GM12878 (cell line): ENCODE results near the gene FAM170B. TPM values are rescaled to one million over a fixed set of nuclear protein-coding genes. Genes with fewer than 3 reads are reported as not detected.

Experiments used
- ATAC-seq: fragments of 200-7000 bp; cut with Tn5 transposase; 3 replicates; pipeline ENCODE4 v1.9.1; 2020; ENCODE audit warnings: mild to moderate bottlenecking, moderate library complexity
- BruUV-seq: library from RNA; stranded (reverse); fragments of 400-500 nt; replicated peaks from 2 replicates; lab custom pipeline; 2021; lab: Mats Ljungman, UMichigan
- CTCF ChIA-PET: fragments of 300-600 bp; sonication (Branson Sonifier 250); formaldehyde crosslinking; extraction: SDS; loops from one replicate; lab custom pipeline; 2021; ENCODE audit warnings: inconsistent platforms; lab: Yijun Ruan, JAX
- POLR2A ChIA-PET: fragments of 350-600 bp; formaldehyde crosslinking; extraction: SDS; loops from one replicate; lab custom pipeline; 2021; ENCODE audit warnings: inconsistent platforms; lab: Charles Lee
- RAD21 ChIA-PET: fragments of 300-600 bp; sonication (Branson Sonifier 250); formaldehyde crosslinking; loops from one replicate; lab custom pipeline; 2023; ENCODE audit warnings: antibody characterized with exemption; ENCODE audit not compliant: unreplicated experiment; lab: Charles Lee
- SMC1A ChIA-PET: fragments of 300-600 bp; sonication (Branson Sonifier 250); formaldehyde crosslinking; loops from one replicate; lab custom pipeline; 2023; ENCODE audit not compliant: unreplicated experiment, uncharacterized antibody; lab: Charles Lee
- DNase-seq: peaks from one replicate; pipeline ENCODE4 v3.0.0-alpha.2; 2011; ENCODE audit warnings: low read depth, low spot score
- FAIRE-seq: peaks from 3 replicates; lab custom pipeline; 2011; peaks lifted over from hg19 to GRCh38; lab: Jason Lieb, UNC
- H2AFZ ChIP-seq: 2 replicates; pipeline ENCODE4 v1.6.0; 2011; ENCODE audit warnings: low read depth, low read length, control low read depth; ENCODE audit not compliant: control insufficient read depth
- H3K27ac ChIP-seq: 2 replicates; pipeline ENCODE4 v1.5.1; 2011; ENCODE audit warnings: control low read depth; ENCODE audit not compliant: control insufficient read depth, insufficient read depth
- H3K27me3 ChIP-seq, 2 experiments: replicated peaks in 1 of 2; 2 replicates each; pipeline versions ENCODE4 v1.6.0 to v1.6.1; 2011; ENCODE audit warnings: low read length in 1 of 2; ENCODE audit not compliant: control insufficient read depth in 2 of 2, insufficient read depth in 2 of 2
- H3K36me3 ChIP-seq, 2 experiments: 2 replicates each; pipeline ENCODE4 v1.5.1; 2011; ENCODE audit warnings: low read length in 1 of 2; ENCODE audit not compliant: control insufficient read depth in 2 of 2, insufficient read depth in 2 of 2
- H3K4me1 ChIP-seq: 2 replicates; pipeline ENCODE4 v1.6.1; 2011; ENCODE audit warnings: mild to moderate bottlenecking, low read length, moderate library complexity, mixed read lengths; ENCODE audit not compliant: control insufficient read depth, insufficient read depth
- H3K4me2 ChIP-seq: 2 replicates; pipeline ENCODE4 v1.6.0; 2011; ENCODE audit warnings: control low read depth; ENCODE audit not compliant: control insufficient read depth, insufficient read depth
- H3K4me3 ChIP-seq: fragments of 200-600 bp; sonication (generic); 2 replicates; pipeline ENCODE4 v1.5.1; 2016
- H3K79me2 ChIP-seq: 2 replicates; pipeline ENCODE4 v1.6.0; 2011; ENCODE audit warnings: low read length; ENCODE audit not compliant: control insufficient read depth, insufficient read depth
- H3K9ac ChIP-seq: 2 replicates; pipeline ENCODE4 v1.8.0; 2011; ENCODE audit warnings: low read length, control low read depth, mixed read lengths; ENCODE audit not compliant: control insufficient read depth, insufficient read depth
- H3K9me3 ChIP-seq: replicated peaks from 3 replicates; pipeline ENCODE4 v1.5.1; 2011; ENCODE audit warnings: mild to moderate bottlenecking, low read length; ENCODE audit not compliant: control insufficient read depth, insufficient read depth
- H4K20me1 ChIP-seq: 2 replicates; pipeline ENCODE4 v1.6.0; 2011; ENCODE audit not compliant: control insufficient read depth, insufficient read depth
- ASH2L ChIP-seq: fragments of 300-600, 200-600 bp; sonication (generic); IDR thresholded peaks from 2 replicates; pipeline ENCODE4 v1.6.1; 2017; ENCODE audit warnings: low read depth, mild to moderate bottlenecking, borderline replicate concordance
- CBX5 ChIP-seq: sonication (generic); IDR thresholded peaks from 2 replicates; pipeline ENCODE4 v1.6.1; 2016; ENCODE audit warnings: low read depth, moderate library complexity, mild to moderate bottlenecking, inconsistent platforms
- KDM1A ChIP-seq: fragments of 200-600 bp; sonication (generic); IDR thresholded peaks from 2 replicates; pipeline ENCODE4 v1.6.1; 2016; ENCODE audit warnings: borderline replicate concordance
- MYB ChIP-seq: fragments of 150-350 bp; IDR thresholded peaks from 2 replicates; pipeline ENCODE4 v1.6.1; 2014; ENCODE audit warnings: mild to moderate bottlenecking, low read depth, low read length, borderline replicate concordance
- PKNOX1 ChIP-seq: fragments of 450-650 bp; IDR thresholded peaks from 2 replicates; pipeline ENCODE4 v1.6.1; 2016; ENCODE audit warnings: mild to moderate bottlenecking
- RCOR1 ChIP-seq: conservative IDR thresholded peaks from 2 replicates; pipeline ENCODE4 v1.6.1; 2012; ENCODE audit warnings: low read depth, low read length, improper control_type of control experiment
- SIX5 ChIP-seq: IDR thresholded peaks from 2 replicates; pipeline ENCODE4 v1.6.1; 2011; ENCODE audit warnings: mild to moderate bottlenecking, low read depth, low read length, moderate library complexity; ENCODE audit not compliant: severe bottlenecking
- SMARCA5 ChIP-seq: fragments of 450-650 bp; IDR thresholded peaks from 2 replicates; pipeline ENCODE4 v1.6.1; 2017; ENCODE audit warnings: mild to moderate bottlenecking
- WRNIP1 ChIP-seq: IDR thresholded peaks from 2 replicates; pipeline ENCODE4 v1.6.1; 2011; ENCODE audit warnings: low read depth, low read length, improper control_type of control experiment, borderline replicate concordance
- ZNF217 ChIP-seq: fragments of 450-650 bp; IDR thresholded peaks from 2 replicates; pipeline ENCODE4 v1.6.1; 2017; ENCODE audit warnings: antibody characterized with exemption, mild to moderate bottlenecking
- ZZZ3 ChIP-seq: IDR thresholded peaks from 2 replicates; pipeline ENCODE4 v1.6.1; 2011; ENCODE audit warnings: low read depth; ENCODE audit not compliant: control insufficient read depth, insufficient read length
- WGBS: methylation state at CpG from one replicate; pipeline ENCODE4 v1.1.6; 2016; ENCODE audit warnings: low lambda C conversion rate; ENCODE audit not compliant: insufficient replicate concordance, insufficient coverage; ENCODE audit errors: missing lambda C conversion rate; 5-methylcytosine and 5-hydroxymethylcytosine counted together
- in situ Hi-C: fragments of 300-500 bp; cut with MboI; formaldehyde crosslinking; loops from 9 replicates; pipeline ENCODE4 v1.14.3; 2018; ENCODE audit warnings: mixed read lengths
- intact Hi-C: fragments of 100-400 bp; cut with micrococcal nuclease; formaldehyde crosslinking; loops from one replicate; pipeline ENCODE4 v1.14.2; 2022; ENCODE audit not compliant: unreplicated experiment
- polyA plus RNA-seq, 11 experiments: library from polyadenylated mRNA; depleted of rRNA in 4 of 11; unstranded in 6 of 11; stranded (reverse) in 5 of 11; fragments of >200 nt; fragmentation: Nextera tagmentation in 4 of 11; fragmentation: Illumina TruSeq in 1 of 11; extraction: Ambion mirVana in 4 of 11; extraction: Trizol in 1 of 11; gene quantifications; 1 replicate in 1 of 11; 2 replicates in 10 of 11; pipeline versions ENCODE4 v1.2.1 to v1.2.3, GENCODE V29; 2011 to 2016; ENCODE audit warnings: inconsistent platforms in 2 of 11, missing spikeins in 2 of 11, low read depth in 1 of 11
- total RNA-seq, 4 experiments: library from RNA; depleted of rRNA in 3 of 4; stranded (reverse); fragments of >200 nt in 3 of 4; fragmentation: Illumina TruSeq in 1 of 4; extraction: Trizol in 1 of 4; gene quantifications; 2 replicates each; pipeline versions ENCODE4 v1.2.1 to v1.2.3, GENCODE V29; 2013 to 2021

FAM170B gene
- total and polyA plus RNA-seq, 10 of the 15 experiments (the other 5 are each of a cell fraction or from before 2014, with no cell fraction given) = not detected

- TF ChIP-seq ASH2L = no peak
- TF ChIP-seq ZZZ3 = no peak
- no peak for TF ChIP-seq WRNIP1
- TF ChIP-seq PKNOX1 = no peak
- TF ChIP-seq SMARCA5 = no peak
- no peak for TF ChIP-seq KDM1A
- no peak for TF ChIP-seq MYB
- no peak for TF ChIP-seq ZNF217
- no peak for TF ChIP-seq RCOR1
These were observed 22.5 kb downstream of the FAM170B start (continued) for GRCh38 chr10:49111320-49111698.

- in situ Hi-C loops (no loop called here), intact Hi-C loops (no loop called here)
- no peak overlapping the region for H3K4me3 ChIP-seq
- no peak for FAIRE-seq
- H3K9me3 ChIP-seq = no peaks in the 10 kb centered on the region
- peaks cover 0 to 8% of the 10 kb centered on the region in 2 experiments; a peak in 2 of 4 replicates for H3K27me3 ChIP-seq
- no peaks in the 10 kb centered on the region for H3K4me1 ChIP-seq
- no peaks in the 10 kb centered on the region for H4K20me1 ChIP-seq
- no peak for ATAC-seq
- ChIA-PET SMC1A (interaction anchor here (2.0 kb wide), 1 partner anchor 10 kb away, joined by 5 read pairs; no protein-coding TSS in a partner anchor), POLR2A (no interaction called here), RAD21 (no interaction called here), CTCF (interaction anchor here (1.4 kb wide), 1 partner anchor 10 kb away, joined by 3 read pairs; no protein-coding TSS in a partner anchor)
- H3K9ac ChIP-seq = no peak overlapping the region
- TF ChIP-seq SIX5 (no peak), CBX5 (no peak)
- H2AFZ ChIP-seq = no peak overlapping the region
- no peaks in the 10 kb centered on the region for H3K79me2 ChIP-seq
- no peak overlapping the region for H3K27ac ChIP-seq
- BruUV-seq = no TSS peak
- 74% methylated on average over 4 of the region's 4 CpGs for WGBS
- no peak overlapping the region for H3K4me2 ChIP-seq
- no peaks in the 10 kb centered on the region for H3K36me3 ChIP-seq
- DNase-seq = no peak
These were observed 23.0 kb downstream of the FAM170B start for GRCh38 chr10:49110684-49111319.
